ENCODE results near the gene CFAP251.

The CFAP251 gene

DNA sequence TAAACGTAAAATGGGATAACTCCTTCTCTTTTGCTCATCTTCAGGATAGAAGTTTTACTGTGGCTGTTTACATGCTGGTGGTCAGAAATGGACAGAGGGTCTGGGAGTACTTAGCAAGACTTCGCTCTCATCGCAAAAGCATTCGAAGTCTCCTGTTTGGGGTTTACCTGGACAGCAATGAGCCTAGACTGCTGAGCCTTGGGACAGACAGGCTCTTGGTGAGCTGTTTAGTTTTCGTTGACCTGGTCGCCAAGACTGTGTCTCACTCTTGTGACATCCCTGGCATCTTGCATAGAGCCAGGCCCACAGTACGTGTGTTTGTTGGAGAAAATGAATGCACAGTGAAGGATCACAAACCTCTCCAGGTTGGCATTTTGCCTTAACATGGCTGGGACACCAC is 42.1 kb downstream of the CFAP251 start:
- no peak for DNase-seq (ENCODE audit: low spot score)
- H3K4me3 ChIP-seq (ENCODE audit: severe bottlenecking): no peak overlapping the region
- ATAC-seq (ENCODE audit: low read depth): no peak
- H3K9me3 ChIP-seq (ENCODE audit: severe bottlenecking): no peaks in the 10 kb centered on the region
- TF ChIP-seq, protein P1, sequence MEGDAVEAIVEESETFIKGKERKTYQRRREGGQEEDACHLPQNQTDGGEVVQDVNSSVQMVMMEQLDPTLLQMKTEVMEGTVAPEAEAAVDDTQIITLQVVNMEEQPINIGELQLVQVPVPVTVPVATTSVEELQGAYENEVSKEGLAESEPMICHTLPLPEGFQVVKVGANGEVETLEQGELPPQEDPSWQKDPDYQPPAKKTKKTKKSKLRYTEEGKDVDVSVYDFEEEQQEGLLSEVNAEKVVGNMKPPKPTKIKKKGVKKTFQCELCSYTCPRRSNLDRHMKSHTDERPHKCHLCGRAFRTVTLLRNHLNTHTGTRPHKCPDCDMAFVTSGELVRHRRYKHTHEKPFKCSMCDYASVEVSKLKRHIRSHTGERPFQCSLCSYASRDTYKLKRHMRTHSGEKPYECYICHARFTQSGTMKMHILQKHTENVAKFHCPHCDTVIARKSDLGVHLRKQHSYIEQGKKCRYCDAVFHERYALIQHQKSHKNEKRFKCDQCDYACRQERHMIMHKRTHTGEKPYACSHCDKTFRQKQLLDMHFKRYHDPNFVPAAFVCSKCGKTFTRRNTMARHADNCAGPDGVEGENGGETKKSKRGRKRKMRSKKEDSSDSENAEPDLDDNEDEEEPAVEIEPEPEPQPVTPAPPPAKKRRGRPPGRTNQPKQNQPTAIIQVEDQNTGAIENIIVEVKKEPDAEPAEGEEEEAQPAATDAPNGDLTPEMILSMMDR (IDR thresholded peaks at IDR 0.05; ENCODE audit: poor library complexity, severe bottlenecking): no peak
- peaks cover 70% of the 10 kb centered on the region for H3K36me3 ChIP-seq (ENCODE audit: low read depth)
- H3K27me3 ChIP-seq (ENCODE audit: insufficient read depth, poor library complexity, severe bottlenecking): no peaks in the 10 kb centered on the region
- H3K4me1 ChIP-seq (ENCODE audit: insufficient read depth, poor library complexity, severe bottlenecking): peaks cover 17% of the 10 kb centered on the region
- no peak overlapping the region for H3K27ac ChIP-seq (ENCODE audit: poor library complexity, severe bottlenecking)

GRCh38 chr12:121961195-121961879 is 42.9 kb downstream of the CFAP251 start:
- DNase-seq (ENCODE audit: low spot score): no peak
- ATAC-seq (ENCODE audit: low read depth): no peak
- TF ChIP-seq, protein P1 (IDR thresholded peaks at IDR 0.05; ENCODE audit: poor library complexity, severe bottlenecking): no peak
- no peak overlapping the region for H3K27ac ChIP-seq (ENCODE audit: poor library complexity, severe bottlenecking)
- peaks cover 17% of the 10 kb centered on the region for H3K4me1 ChIP-seq (ENCODE audit: insufficient read depth, poor library complexity, severe bottlenecking)
- no peak overlapping the region for H3K4me3 ChIP-seq (ENCODE audit: severe bottlenecking)
- H3K36me3 ChIP-seq (ENCODE audit: low read depth): peaks cover 64% of the 10 kb centered on the region
- H3K9me3 ChIP-seq (ENCODE audit: severe bottlenecking): no peaks in the 10 kb centered on the region
- H3K27me3 ChIP-seq (ENCODE audit: insufficient read depth, poor library complexity, severe bottlenecking): no peaks in the 10 kb centered on the region

DNA sequence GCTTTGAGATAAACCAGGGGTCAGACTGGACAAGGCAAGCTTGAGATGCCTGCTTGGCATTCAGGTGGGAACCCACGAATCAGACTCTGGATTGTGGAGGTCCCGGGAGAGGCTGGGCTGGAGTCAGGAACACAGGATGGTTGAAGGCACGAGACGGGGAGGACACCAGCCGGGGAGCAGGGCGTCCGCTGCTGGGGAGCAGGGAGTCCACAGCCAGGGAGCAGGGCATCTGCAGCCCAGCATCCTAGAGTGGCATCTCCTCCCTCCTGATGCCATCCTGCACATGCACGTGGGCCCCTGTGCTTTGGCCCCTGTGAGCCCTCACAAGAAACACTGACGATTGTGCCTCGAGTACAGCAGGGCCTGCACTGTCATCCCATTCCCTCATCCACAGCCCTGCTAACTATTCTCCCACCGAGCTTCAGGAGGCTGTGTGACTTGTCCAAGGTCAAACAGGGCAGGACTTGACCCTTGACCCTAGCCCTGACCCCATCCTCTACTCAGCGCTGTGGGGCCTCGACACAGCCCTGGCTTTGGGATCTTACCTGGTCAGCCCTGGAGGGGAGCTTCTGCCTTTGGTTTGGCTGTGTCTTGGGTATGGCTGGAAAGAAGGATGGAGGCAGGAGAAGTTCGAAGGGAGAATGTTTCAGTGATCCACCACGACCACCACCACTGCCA is 45.1 kb downstream of the CFAP251 start:
- DNase-seq (ENCODE audit: low spot score) (no peak), ATAC-seq (ENCODE audit: low read depth) (no peak)
- TF ChIP-seq, protein P1 (IDR thresholded peaks at IDR 0.05; ENCODE audit: poor library complexity, severe bottlenecking): no peak
- H3K4me1 ChIP-seq (ENCODE audit: insufficient read depth, poor library complexity, severe bottlenecking): peaks cover 17% of the 10 kb centered on the region
- H3K9me3 ChIP-seq (ENCODE audit: severe bottlenecking): no peaks in the 10 kb centered on the region
- H3K4me3 ChIP-seq (ENCODE audit: severe bottlenecking): no peak overlapping the region
- peaks cover 65% of the 10 kb centered on the region for H3K36me3 ChIP-seq (ENCODE audit: low read depth)
- peak overlapping the region; percentile 69 for H3K27ac ChIP-seq (ENCODE audit: poor library complexity, severe bottlenecking)
- no peaks in the 10 kb centered on the region for H3K27me3 ChIP-seq (ENCODE audit: insufficient read depth, poor library complexity, severe bottlenecking)

DNA sequence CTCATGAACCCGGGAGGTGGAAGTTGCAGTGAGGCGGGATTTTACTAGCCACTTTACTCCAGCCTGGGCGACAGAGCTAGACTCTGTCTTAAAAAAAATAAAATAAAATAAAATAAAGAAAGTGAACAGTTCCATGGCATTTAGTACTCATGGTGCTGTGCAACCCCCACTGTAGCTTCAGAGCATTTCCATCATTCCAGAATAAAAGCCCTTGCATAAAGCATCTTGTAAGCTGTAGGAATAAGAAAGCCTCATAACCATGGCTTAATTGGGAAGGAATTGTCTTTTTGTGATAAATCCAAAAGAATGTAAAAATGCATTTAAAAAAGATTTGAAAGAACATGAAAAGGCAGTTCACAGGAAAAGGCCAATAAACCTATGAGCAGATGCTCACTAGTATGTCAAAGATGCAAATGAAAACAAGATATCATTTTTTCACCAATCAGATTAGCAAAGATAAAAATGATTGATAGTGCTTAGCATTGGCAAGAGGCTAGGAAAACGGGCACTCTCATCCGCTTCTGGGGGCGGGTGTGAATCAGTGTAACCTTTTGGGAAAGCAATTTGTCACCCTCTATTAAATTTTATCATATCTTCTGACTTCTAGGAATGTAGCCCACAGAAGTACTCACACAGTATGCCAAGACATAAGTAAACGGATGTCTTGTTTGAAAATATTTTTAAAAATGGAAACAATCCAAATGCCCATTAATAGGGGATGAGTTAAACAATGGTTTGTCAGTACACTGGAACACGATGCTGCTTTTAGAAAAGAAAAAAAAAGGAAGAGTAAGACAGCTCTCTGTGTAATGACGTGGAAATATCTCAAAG is 46.6 kb downstream of the CFAP251 start:
- Histone ChIP-seq H3K9me3 (ENCODE audit: severe bottlenecking) (no peaks in the 10 kb centered on the region), H3K27me3 (ENCODE audit: insufficient read depth, poor library complexity, severe bottlenecking) (no peaks in the 10 kb centered on the region), H3K4me1 (ENCODE audit: insufficient read depth, poor library complexity, severe bottlenecking) (peaks cover 17% of the 10 kb centered on the region), H3K36me3 (ENCODE audit: low read depth) (peaks cover 66% of the 10 kb centered on the region), H3K27ac (ENCODE audit: poor library complexity, severe bottlenecking) (peak overlapping the region; percentile 69), H3K4me3 (ENCODE audit: severe bottlenecking) (no peak overlapping the region)
- ATAC-seq (ENCODE audit: low read depth) (peak; percentile 80), DNase-seq (ENCODE audit: low spot score) (no peak)
- TF ChIP-seq, protein P1 (IDR thresholded peaks at IDR 0.05; ENCODE audit: poor library complexity, severe bottlenecking): no peak
